NCI-H2227 (cell line): Measurements from ENCODE around the gene ECM1.

Source experiments
- DNase-seq: peaks from one replicate; lab custom pipeline; 2025; ENCODE audit not compliant: unreplicated experiment; lab: John Stamatoyannopoulos, UW

The ECM1 gene

DNA sequence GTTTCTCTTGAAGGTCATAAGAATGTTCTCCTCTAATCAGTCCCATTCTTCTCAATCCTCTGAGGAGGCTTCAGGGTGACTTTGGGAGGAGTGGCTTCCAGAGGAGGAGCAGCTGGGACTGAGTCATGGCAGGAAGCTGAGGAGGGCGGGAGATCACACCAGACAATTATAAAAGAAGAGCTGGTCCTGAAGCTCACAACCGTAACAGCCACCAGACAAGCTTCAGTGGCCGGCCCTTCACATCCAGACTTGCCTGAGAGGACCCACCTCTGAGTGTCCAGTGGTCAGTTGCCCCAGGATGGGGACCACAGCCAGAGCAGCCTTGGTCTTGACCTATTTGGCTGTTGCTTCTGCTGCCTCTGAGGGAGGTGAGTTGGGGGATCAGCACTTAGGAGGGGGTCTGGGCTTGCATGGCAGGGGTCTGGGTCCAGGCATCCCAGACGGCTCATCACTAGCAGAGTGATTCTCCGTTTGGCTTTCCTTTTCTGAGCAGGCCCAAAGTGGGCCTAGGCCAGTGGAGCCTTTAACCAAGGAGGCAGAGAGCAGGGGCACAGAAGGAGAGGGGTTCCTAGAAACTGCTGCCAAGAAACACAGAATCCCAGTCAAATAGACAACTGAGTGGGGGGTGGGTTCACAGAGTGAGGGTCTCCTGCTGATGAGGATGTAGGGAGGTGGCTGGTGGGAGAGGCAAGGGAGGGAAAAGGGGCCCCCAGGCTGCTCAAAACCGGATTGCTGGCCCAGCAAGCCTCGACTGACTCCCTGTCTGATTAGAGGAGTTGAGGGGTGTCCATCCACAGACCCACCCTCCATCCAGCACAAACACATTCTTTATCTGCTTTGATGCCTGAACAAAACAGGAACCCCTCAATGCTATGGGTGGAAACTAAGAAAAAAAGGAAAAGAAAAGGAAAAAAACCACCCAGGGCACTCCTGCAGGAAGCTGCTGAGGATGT is at the start of gene ECM1:
ECM1 (plus strand) TSS at position 198 of the 953 bp plus-strand sequence; CDS start at position 299, 101 bp downstream.
- DNase-seq, result no peak

GRCh38 chr1:150464422-150464826 is 43.5 kb upstream of the ECM1 start:
- DNase-seq, result peak; percentile 78

DNA sequence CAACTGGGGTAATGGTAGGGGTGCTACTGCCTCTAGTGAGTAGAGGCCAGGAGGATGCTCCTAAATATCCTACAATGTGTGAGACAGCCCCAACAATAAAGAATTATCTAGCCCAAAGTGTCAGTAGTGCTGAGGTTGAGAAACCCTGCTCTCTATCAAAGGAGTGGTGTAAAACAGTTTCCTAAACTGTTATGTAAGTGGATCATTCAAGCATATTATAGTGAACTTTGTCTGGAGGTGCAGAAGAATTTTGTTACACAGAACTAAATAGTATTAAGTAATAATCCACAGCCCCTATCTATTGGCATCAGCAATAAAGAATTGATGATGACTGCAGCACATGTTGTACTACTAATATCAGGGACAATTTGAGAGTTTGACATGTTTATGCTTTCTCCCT is 40.9 kb upstream of the ECM1 start:
- no peak for DNase-seq

- no peak for DNase-seq
Observed at GRCh38 chr1:150469291-150469690, 38.6 kb upstream of the ECM1 start.

GRCh38 chr1:150472601-150473200 is 35.2 kb upstream of the ECM1 start:
- DNase-seq, result no peak

GRCh38 chr1:150473659-150474058 is 34.2 kb upstream of the ECM1 start:
- DNase-seq, result no peak

- DNase-seq, result no peak
Observed at GRCh38 chr1:150474869-150475268, 33.0 kb upstream of the ECM1 start.

GRCh38 chr1:150476754-150477153 is 31.2 kb upstream of the ECM1 start:
- no peak for DNase-seq

- no peak for DNase-seq
Observed at GRCh38 chr1:150477320-150477719, 30.6 kb upstream of the ECM1 start.

GRCh38 chr1:150477733-150478132 is 30.2 kb upstream of the ECM1 start:
- no peak for DNase-seq

DNA sequence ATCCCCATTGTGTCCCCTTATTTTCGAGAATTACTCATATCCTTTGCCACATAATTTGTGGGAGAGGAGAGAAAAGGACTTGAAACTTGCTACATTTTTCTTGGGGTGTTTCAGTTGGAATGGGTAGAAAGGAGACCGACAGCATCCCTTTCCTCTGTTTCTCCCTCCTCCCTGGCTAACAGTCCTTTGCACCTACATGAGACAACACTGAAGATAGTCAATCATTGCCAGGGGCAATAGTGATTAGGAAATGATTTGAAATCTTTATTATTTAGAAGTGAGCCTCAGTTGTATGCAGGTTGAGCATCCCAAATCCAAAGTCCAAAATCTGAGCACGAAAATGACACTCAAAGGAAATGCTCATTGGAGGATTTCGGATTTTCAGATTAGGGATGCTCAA is 28.5 kb upstream of the ECM1 start:
- no peak for DNase-seq

DNA sequence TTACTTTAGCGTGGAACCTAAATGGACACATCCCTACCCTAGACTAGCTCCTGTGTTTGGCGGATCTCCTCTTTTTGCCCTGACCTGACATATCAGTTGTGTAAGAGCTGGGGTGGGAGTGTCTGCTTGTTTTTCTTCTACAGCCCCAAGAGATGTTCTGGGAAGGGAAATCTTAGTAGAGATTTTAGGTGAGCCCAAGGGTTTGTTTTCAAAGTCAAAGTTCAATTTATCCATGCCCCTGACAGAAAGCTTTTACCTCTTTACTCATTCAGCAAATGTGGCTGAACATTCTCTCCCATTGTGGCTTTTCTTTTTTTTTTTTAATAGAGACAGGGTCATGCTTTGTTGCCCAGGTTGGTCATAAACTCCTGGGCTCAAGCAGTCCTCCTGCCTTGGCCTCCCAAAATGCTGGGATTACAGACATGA is 28.0 kb upstream of the ECM1 start:
- no peak for DNase-seq

DNA sequence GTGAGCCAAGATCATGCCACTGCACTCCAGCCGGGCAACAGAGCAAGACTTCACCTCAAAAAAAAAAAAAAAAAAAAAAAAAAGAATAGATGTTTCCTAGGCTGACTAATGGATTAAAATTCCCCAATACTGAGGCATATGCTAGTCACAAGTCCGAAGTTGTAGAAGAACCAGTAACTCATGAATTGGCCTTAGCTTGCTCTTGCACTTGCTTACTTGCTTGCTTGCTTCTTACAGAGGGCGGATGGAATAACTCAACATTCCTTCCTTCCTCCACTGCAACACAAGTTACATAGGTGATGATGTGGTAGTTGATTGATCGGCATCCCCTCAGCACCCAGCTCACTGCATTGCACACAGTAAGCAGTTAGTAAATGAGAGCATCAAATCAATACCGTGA is 23.5 kb upstream of the ECM1 start:
- DNase-seq, result no peak

GRCh38 chr1:150484861-150485260 is 23.0 kb upstream of the ECM1 start:
- DNase-seq, result no peak

DNA sequence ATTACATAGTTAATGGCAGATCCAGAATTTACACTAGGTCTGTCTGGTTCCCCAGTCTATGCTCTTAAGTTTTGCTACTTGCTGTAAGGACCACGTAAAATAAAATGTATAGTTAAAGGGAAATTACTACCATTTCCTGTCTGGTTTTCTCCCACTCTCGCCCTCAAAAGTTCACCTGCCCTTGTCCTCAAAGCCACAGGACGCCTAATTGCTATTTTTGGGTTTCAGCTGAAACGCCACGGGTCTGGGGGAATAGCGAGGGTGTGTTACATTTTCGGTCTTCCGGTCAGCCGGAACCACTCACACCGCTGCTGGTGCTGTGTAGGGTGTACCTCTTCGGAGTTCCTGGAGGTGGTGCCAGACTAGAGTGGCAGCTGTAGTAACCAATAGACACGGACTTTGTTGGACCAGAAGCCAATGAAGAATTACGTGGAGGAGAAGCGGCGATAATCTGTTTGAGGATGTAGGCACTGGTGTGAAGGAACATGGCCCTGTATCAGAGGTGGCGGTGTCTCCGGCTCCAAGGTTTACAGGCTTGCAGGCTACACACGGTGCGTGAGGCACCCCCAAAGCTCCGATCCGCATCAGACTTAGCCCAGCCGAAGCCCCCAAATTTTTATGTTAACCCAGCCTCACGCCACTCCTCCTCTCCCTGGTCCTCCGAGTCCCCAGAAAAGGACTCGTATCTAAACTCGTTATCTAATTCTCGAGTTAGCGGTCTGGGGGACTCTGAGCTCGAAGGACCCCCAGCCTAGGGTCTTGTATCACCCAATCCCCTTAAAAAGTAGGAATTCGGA is 20.7 kb upstream of the ECM1 start, which contains the start of gene TARS2:
TARS2 (plus strand) TSS at position 454 of the 797 bp plus-strand sequence; CDS start at position 486, 32 bp downstream.
- DNase-seq, result peak; percentile 99

DNA sequence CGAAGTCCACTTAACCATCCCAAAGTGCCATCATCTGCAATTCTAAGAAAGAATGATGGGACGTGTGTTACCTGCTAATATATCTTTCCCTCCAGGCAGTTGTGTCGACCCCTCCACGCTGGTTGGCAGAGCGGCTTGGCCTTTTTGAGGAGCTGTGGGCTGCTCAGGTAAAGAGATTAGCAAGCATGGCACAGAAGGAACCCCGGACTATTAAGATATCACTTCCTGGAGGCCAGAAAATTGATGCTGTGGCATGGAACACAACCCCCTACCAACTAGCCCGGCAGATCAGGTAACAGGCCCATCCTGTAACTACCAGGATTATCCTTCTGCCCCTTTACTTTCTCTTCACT is 20.2 kb upstream of the ECM1 start:
- no peak for DNase-seq

- no peak for DNase-seq
Observed at GRCh38 chr1:150493175-150493574, 14.7 kb upstream of the ECM1 start.

GRCh38 chr1:150498342-150498741 is 9.6 kb upstream of the ECM1 start:
- DNase-seq, result no peak

DNA sequence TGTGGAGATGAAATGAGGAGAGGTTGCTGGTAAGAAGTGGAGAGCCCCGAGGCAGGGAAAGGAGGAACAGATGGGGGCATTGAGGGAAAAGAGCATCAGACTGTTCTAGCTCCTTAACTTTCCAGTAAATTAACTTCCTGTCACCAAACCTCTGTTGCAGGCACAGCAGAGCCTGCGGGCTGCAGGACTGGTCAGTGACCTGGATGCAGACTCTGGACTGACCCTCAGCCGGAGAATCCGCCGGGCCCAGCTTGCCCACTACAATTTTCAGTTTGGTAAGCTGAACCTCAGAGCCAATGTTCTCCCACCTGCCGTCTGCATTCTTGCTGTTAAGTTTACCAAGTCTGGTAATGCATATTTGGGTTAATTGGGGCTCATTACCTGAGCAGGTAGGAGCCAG is 2.5 kb upstream of the ECM1 start:
- DNase-seq, result no peak

DNA sequence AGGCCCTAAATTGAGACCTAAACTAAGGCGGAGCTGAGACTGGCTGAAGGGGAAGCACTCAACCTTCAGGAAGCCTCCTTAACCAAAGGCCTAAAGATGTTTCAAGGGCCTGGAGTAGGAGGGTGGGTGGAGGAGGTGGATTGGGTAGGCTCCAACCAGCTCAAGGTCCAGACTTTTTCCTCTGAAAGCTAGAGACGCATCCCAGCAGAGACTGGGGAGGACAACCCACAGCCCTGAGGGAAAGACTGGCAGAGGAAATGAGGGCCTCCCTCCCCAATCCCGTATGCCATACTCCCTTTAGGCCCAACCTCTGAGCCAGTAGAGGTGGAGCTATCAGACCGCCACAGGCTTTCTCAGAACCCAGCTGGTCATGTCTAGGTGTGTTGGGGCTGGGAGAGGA is 1.1 kb downstream of the ECM1 start:
- DNase-seq, result no peak

DNA sequence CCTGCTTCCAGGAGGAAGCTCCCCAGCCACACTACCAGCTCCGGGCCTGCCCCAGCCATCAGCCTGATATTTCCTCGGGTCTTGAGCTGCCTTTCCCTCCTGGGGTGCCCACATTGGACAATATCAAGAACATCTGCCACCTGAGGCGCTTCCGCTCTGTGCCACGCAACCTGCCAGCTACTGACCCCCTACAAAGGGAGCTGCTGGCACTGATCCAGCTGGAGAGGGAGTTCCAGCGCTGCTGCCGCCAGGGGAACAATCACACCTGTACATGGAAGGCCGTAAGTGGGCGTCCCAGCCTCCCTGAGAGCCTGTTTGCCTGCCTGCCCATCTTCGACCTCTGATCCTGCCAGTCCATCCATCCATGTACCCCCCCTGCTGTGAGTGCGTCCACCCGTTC is 3.6 kb downstream of the ECM1 start:
- peak; percentile 45 for DNase-seq
